Small intestine (tissue), 7 donors: ENCODE results near the gene DEGS2. TPM values are rescaled to one million over a fixed set of nuclear protein-coding genes. Genes with fewer than 3 reads are reported as not detected.

ENCODE experiments used
- DNase-seq, 2 donors: peaks; one replicate each; pipeline versions ENCODE4 v3.0.0 to v3.0.0-alpha.2; 2013
- FAIRE-seq: peaks from 2 replicates; lab custom pipeline; 2012; peaks lifted over from hg19 to GRCh38; lab: Jason Lieb, UNC
- H3K27ac ChIP-seq, 3 donors: one replicate each; pipeline ENCODE4 v1.5.1; 2013; ENCODE audit warnings: low read length in 2 of 3, mild to moderate bottlenecking in 2 of 3, control low read depth in 1 of 3, inconsistent platforms in 1 of 3, low read depth in 1 of 3, moderate library complexity in 1 of 3
- H3K27me3 ChIP-seq, 3 donors: one replicate each; pipeline ENCODE4 v1.6.1; 2013; ENCODE audit warnings: low read length in 3 of 3, inconsistent platforms in 1 of 3; ENCODE audit not compliant: control insufficient read depth in 3 of 3, insufficient read depth in 3 of 3
- H3K36me3 ChIP-seq, 3 donors: one replicate each; pipeline ENCODE4 v1.6.1; 2013; ENCODE audit warnings: low read length in 3 of 3, inconsistent platforms in 1 of 3, low read depth in 1 of 3, mild to moderate bottlenecking in 1 of 3, moderate library complexity in 1 of 3; ENCODE audit not compliant: control insufficient read depth in 3 of 3, insufficient read depth in 2 of 3
- H3K4me1 ChIP-seq, 3 donors: one replicate each; pipeline ENCODE4 v1.6.1; 2013; ENCODE audit warnings: low read length in 2 of 3, inconsistent platforms in 1 of 3, low read depth in 1 of 3, mild to moderate bottlenecking in 1 of 3, moderate library complexity in 1 of 3; ENCODE audit not compliant: control insufficient read depth in 3 of 3, insufficient read depth in 2 of 3
- H3K4me3 ChIP-seq, 3 donors: one replicate each; pipeline ENCODE4 v1.5.1; 2013; ENCODE audit warnings: low read length in 3 of 3, control low read depth in 1 of 3, inconsistent platforms in 1 of 3, low read depth in 1 of 3, mild to moderate bottlenecking in 1 of 3, moderate library complexity in 1 of 3
- H3K9me3 ChIP-seq, 2 donors: one replicate each; pipeline ENCODE4 v1.6.1; 2013; ENCODE audit warnings: low read depth in 1 of 2, low read length in 1 of 2; ENCODE audit not compliant: control insufficient read depth in 2 of 2, insufficient read depth in 1 of 2
- WGBS, 3 donors: extraction: QIAGEN DNeasy Blood & Tissue Kit; methylation state at CpG; one replicate each; pipeline ENCODE4 v1.1.7; 2013; 5-methylcytosine and 5-hydroxymethylcytosine counted together
- polyA plus RNA-seq, 4 donors: library from polyadenylated mRNA; stranded (reverse) in 3 of 4; unstranded in 1 of 4; fragments of 200-250 nt in 3 of 4; fragments of 120-200 nt in 1 of 4; gene quantifications; one replicate each; pipeline versions ENCODE4 v1.2.1 to v1.2.3, GENCODE V29; 2013
- donor health status: healthy with polysubstance abuse.
- donor health status: control.
- donor health status: control.
- donor health status: Bipolar disorder and iron deficiency.
- donor health status: healthy.

The DEGS2 gene
- polyA plus RNA-seq, 4 donors = 16.1 to 47.0 (median 24.0) TPM

DNA sequence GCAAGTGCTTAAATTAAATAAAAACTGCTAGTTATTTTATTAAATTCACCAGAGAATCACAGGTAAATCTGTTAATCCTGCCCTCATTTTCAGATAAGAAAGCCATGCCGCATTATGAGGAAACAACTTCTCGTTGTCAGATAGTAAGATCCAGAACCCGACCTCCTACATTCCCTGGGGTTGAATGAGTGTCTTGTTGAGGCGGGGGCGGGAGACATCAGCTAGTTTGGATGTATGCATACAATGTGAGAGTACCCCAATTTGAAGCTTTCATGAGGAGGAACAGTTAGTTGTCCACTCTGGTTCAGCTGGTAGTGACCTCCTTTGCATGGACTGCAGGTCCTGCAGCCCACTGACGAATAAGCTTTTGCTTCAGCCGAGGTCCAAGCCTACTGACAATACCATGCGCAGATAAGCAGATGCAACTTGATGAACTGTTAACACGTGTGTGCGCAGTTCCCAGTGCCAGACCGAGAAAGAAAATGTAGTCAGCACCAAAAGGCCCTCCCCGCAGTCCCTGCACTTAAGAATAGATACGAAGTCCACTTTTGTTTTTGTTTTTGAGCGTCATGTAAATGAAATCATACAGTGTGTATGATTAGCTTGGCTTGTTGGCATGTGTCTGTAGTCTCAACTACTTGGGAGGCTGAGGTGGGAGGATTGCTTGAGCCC, 59.3 kb downstream of the DEGS2 start:
- DNase-seq (no peak), FAIRE-seq (no peak)
- H3K4me3 ChIP-seq = no peak overlapping the region
- peaks cover 0 to 40% (median 0%) of the 10 kb centered on the region in 3 donors for H3K36me3 ChIP-seq
- no peaks in the 10 kb centered on the region for H3K9me3 ChIP-seq
- H3K27me3 ChIP-seq = no peaks in the 10 kb centered on the region
- no peak overlapping the region for H3K27ac ChIP-seq
- peaks cover 0 to 6% (median 0%) of the 10 kb centered on the region in 3 donors for H3K4me1 ChIP-seq
- WGBS, 3 donors = 82 to 90% (median 90%) methylated on average over 14 of the region's 14 CpGs

DNA sequence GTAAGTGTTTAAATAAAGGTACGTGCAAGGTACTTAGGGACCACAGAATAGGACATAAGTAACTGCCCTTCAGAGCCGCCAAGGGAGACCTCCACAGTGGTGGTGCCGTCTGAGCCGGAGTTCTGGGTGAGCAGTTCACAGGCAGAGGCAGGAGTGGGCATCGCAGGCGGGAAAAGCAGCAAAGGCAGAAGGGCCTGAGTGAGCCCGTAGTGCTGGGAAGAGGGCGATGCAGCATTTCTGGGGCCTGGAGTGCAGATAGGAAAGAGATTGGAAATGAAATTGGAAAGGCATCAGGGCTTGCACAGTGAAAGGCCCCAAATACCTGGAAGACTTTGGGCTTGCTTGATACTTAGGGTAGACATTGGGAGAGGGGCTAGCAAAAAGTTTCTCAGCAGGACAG, 61.3 kb downstream of the DEGS2 start:
- Histone ChIP-seq H3K9me3 (no peaks in the 10 kb centered on the region), H3K27ac (no peak overlapping the region), H3K4me1 (peaks cover 0 to 4% (median 0%) of the 10 kb centered on the region in 3 donors), H3K4me3 (no peak overlapping the region), H3K27me3 (no peaks in the 10 kb centered on the region), H3K36me3 (peaks cover 0 to 28% (median 0%) of the 10 kb centered on the region in 3 donors)
- 89 to 95% (median 94%) methylated on average over 8 of the region's 8 CpGs for WGBS, 3 donors
- FAIRE-seq (no peak), DNase-seq (no peak)

DNA sequence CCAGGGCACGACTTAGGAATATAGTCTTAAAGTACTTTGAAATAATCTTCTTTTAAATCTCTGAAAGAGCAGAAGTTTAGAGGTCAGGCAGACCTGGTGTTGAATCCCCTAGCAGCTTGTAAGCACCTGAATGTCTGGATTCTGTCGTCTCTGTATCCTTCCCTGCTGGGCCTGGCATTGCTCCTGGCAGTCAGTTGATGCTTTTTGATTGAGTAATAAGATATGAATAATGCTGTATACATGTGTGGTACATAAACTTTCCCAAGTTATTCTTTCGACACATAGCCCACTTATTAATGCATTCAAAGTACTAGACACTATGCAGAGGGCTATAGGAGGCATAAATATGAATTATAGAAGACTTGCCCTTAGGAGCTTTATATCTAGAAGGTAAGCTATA, 62.8 kb downstream of the DEGS2 start:
- Histone ChIP-seq H3K27ac (no peak overlapping the region), H3K4me1 (peaks cover 0 to 4% (median 0%) of the 10 kb centered on the region in 3 donors), H3K27me3 (no peaks in the 10 kb centered on the region), H3K36me3 (peaks cover 0 to 27% (median 0%) of the 10 kb centered on the region in 3 donors), H3K4me3 (no peak overlapping the region), H3K9me3 (no peaks in the 10 kb centered on the region)
- 87 to 93% (median 88%) methylated on average over 3 of the region's 3 CpGs for WGBS, 3 donors
- no peak for DNase-seq
- no peak for FAIRE-seq

Other genes with a start within 250 kb of the DEGS2 start
- 100 to 1,000 TPM in 1 of 4 donors, 10 to 100 TPM in 3; 21.0 to 102 (median 31.8) TPM for gene EVL, start 94.2 kb downstream of the DEGS2 start, polyA plus RNA-seq
- gene YY1, start 79.5 kb upstream of the DEGS2 start, polyA plus RNA-seq = 10 to 100 TPM; 24.0 to 80.2 (median 27.7) TPM
- 10 to 100 TPM in 2 of 4 donors, 1 to 10 TPM in 2; 8.3 to 32.7 (median 14.8) TPM for gene SLC25A29, start 146.8 kb upstream of the DEGS2 start, polyA plus RNA-seq
- 1 to 10 TPM in 2 of 4 donors, under 1 TPM in 2; 0.38 to 1.6 (median 0.80) TPM for gene SLC25A47, start 163.7 kb upstream of the DEGS2 start, polyA plus RNA-seq
- gene WDR25, start 216.8 kb upstream of the DEGS2 start, polyA plus RNA-seq = 1 to 10 TPM; 3.4 to 6.9 (median 5.5) TPM